CD4-positive, alpha-beta memory T cell (primary cell): ENCODE data around the gene TMBIM1. TPM values are rescaled to one million over a fixed set of nuclear protein-coding genes. Genes with fewer than 3 reads are reported as not detected.

ENCODE experiments used
- CTCF ChIA-PET: fragments of 350-600 bp; sonication (Branson Sonifier 250); formaldehyde crosslinking; loops from one replicate; lab custom pipeline; 2021; ENCODE audit warnings: inconsistent platforms; ENCODE audit not compliant: partially characterized antibody; lab: Charles Lee
- POLR2A ChIA-PET: fragments of 350-600 bp; sonication (Branson Sonifier 250); formaldehyde crosslinking; loops from one replicate; lab custom pipeline; 2021; ENCODE audit not compliant: partially characterized antibody; lab: Charles Lee
- DNase-seq, 5 donors: peaks; one replicate each; pipeline versions ENCODE4 v3.0.0 to v3.0.0-alpha.2; 2020 to 2022; ENCODE audit warnings: mixed read lengths in 1 of 5
- H3K27ac ChIP-seq: one replicate; pipeline ENCODE4 v1.7.0; 2013; ENCODE audit warnings: low read depth, low read length
- H3K27me3 ChIP-seq: 2 replicates; pipeline ENCODE4 v1.7.0; 2013; ENCODE audit warnings: mild to moderate bottlenecking, low read length, moderate library complexity; ENCODE audit not compliant: insufficient read depth
- H3K36me3 ChIP-seq: 2 replicates; pipeline ENCODE4 v1.7.0; 2013; ENCODE audit warnings: mild to moderate bottlenecking, low read length, moderate library complexity; ENCODE audit not compliant: insufficient read depth
- H3K4me1 ChIP-seq: 2 replicates; pipeline ENCODE4 v1.7.0; 2013; ENCODE audit warnings: mild to moderate bottlenecking, low read length, moderate library complexity; ENCODE audit not compliant: insufficient read depth
- H3K4me3 ChIP-seq, 2 donors: one replicate each; pipeline ENCODE4 v1.7.0; 2013; ENCODE audit warnings: low read length in 2 of 2, mild to moderate bottlenecking in 1 of 2
- H3K9me3 ChIP-seq, 2 donors: one replicate each; pipeline ENCODE4 v1.7.0; 2013; ENCODE audit warnings: low read length in 2 of 2, control low read depth in 1 of 2; ENCODE audit not compliant: control insufficient read depth in 1 of 2
- H3K27ac Mint-ChIP-seq, 7 donors: one replicate each; pipeline ENCODE4 v1.8.0; 2020 to 2021; ENCODE audit warnings: mixed read lengths in 7 of 7, mild to moderate bottlenecking in 6 of 7, inconsistent platforms in 3 of 7, moderate library complexity in 3 of 7
- H3K27me3 Mint-ChIP-seq, 2 donors: one replicate each; pipeline ENCODE4 v1.8.0; 2020 to 2021; ENCODE audit warnings: mixed read lengths in 2 of 2
- H3K36me3 Mint-ChIP-seq, 2 donors: one replicate each; pipeline ENCODE4 v1.8.0; 2020 to 2021; ENCODE audit warnings: mixed read lengths in 2 of 2, inconsistent platforms in 1 of 2, mild to moderate bottlenecking in 1 of 2
- H3K4me1 Mint-ChIP-seq, 4 donors: one replicate each; pipeline ENCODE4 v1.8.0; 2020 to 2021; ENCODE audit warnings: mixed read lengths in 4 of 4, mild to moderate bottlenecking in 1 of 4
- H3K4me3 Mint-ChIP-seq, 8 donors: one replicate each; pipeline ENCODE4 v1.8.0; 2020 to 2021; ENCODE audit warnings: mixed read lengths in 8 of 8, mild to moderate bottlenecking in 7 of 8, moderate library complexity in 6 of 8, inconsistent platforms in 3 of 8
- H3K9me3 Mint-ChIP-seq, 8 donors: one replicate each; pipeline ENCODE4 v1.8.0; 2020 to 2021; ENCODE audit warnings: mixed read lengths in 8 of 8, mild to moderate bottlenecking in 5 of 8, inconsistent platforms in 3 of 8, moderate library complexity in 1 of 8
- intact Hi-C: fragments of 100-400 bp; cut with micrococcal nuclease; formaldehyde crosslinking; loops from one replicate; pipeline ENCODE4 v1.15.1; 2023
- polyA plus RNA-seq, 2 donors: library from polyadenylated mRNA; unstranded; fragments of 300-500 nt; fragmentation: Illumina TruSeq; gene quantifications; one replicate each; pipeline ENCODE4 v1.2.3, GENCODE V29; 2021
- total RNA-seq, 2 experiments: library from RNA; stranded (reverse); gene quantifications; one replicate each; pipeline ENCODE4 v1.2.3, GENCODE V29; 2021

Gene TMBIM1
- total and polyA plus RNA-seq, 4 experiments from 2014 or later: 140 to 220 (median 160) TPM

- peak; percentile 83 to 87 (median 84) for DNase-seq
- ChIA-PET POLR2A (interaction anchor here (0.9 to 1.9 kb wide), 12 partner anchors 9 to 105 kb away, joined by 3 to 12 read pairs (median 4); partner anchors contain the start of genes CATIP and TMBIM1), CTCF (interaction anchor here (0.6 to 3.9 kb wide), 28 partner anchors 9 to 547 kb away, joined by 3 to 136 read pairs (median 4); partner anchors contain the start of genes AAMP, CATIP, CTDSP1 and PNKD)
- Histone ChIP-seq H3K4me1 (peaks cover 8% of the 10 kb centered on the region), H3K27me3 (no peaks in the 10 kb centered on the region), H3K36me3 (no peaks in the 10 kb centered on the region), H3K9me3 (no peaks in the 10 kb centered on the region), H3K27ac (no peak overlapping the region), H3K4me3 (no peak overlapping the region)
- H3K27me3 Mint-ChIP-seq: no peaks in the 10 kb centered on the region
- no peaks in the 10 kb centered on the region for H3K9me3 Mint-ChIP-seq
- peak overlapping the region; percentile 7 to 91 (median 39) for H3K27ac Mint-ChIP-seq
- H3K4me1 Mint-ChIP-seq: peaks cover 3 to 8% (median 5%) of the 10 kb centered on the region in 4 donors
- H3K36me3 Mint-ChIP-seq: no peaks in the 10 kb centered on the region
- intact Hi-C loops: loop anchor here (1.0 kb wide), 7 partner anchors 15 to 347 kb away; partner anchors contain the start of gene CATIP
- no peak overlapping the region for H3K4me3 Mint-ChIP-seq
These were observed 9.0 kb upstream of the TMBIM1 start for GRCh38 chr2:218301176-218301819.

GRCh38 chr2:218300141-218300540 lies 7.8 kb upstream of the TMBIM1 start:
- no peaks in the 10 kb centered on the region for H3K36me3 ChIP-seq
- H3K27ac Mint-ChIP-seq: peak overlapping the region in 2 of 7 donors; percentile 0 to 33
- peak overlapping the region in 1 of 8 donors; percentile 22 for H3K4me3 Mint-ChIP-seq
- H3K4me1 ChIP-seq: peaks cover 8% of the 10 kb centered on the region
- no peaks in the 10 kb centered on the region for H3K27me3 ChIP-seq
- DNase-seq: no peak
- ChIA-PET POLR2A (interaction anchor here (1.2 to 2.4 kb wide), 3 partner anchors 27 to 97 kb away, joined by 3 to 8 read pairs (median 3); partner anchors contain the start of gene CATIP), CTCF (interaction anchor here (1.1 to 20.1 kb wide), 4 partner anchors 10 to 58 kb away, joined by 3 to 446 read pairs (median 81); partner anchors contain the start of genes AAMP, CATIP and PNKD)
- no peak overlapping the region for H3K27ac ChIP-seq
- no peaks in the 10 kb centered on the region for H3K9me3 Mint-ChIP-seq
- no peak overlapping the region for H3K4me3 ChIP-seq
- H3K4me1 Mint-ChIP-seq: peaks cover 3 to 12% (median 7%) of the 10 kb centered on the region in 4 donors
- intact Hi-C loops: no loop called here
- no peaks in the 10 kb centered on the region for H3K27me3 Mint-ChIP-seq
- H3K9me3 ChIP-seq: no peaks in the 10 kb centered on the region
- no peaks in the 10 kb centered on the region for H3K36me3 Mint-ChIP-seq

GRCh38 chr2:218298314-218298875 lies 6.1 kb upstream of the TMBIM1 start:
- H3K27ac Mint-ChIP-seq: peak overlapping the region in 2 of 7 donors; percentile 12 to 56
- no peaks in the 10 kb centered on the region for H3K36me3 Mint-ChIP-seq
- POLR2A ChIA-PET: interaction anchor here (1.1 to 11.2 kb wide), 5 partner anchors 11 to 102 kb away, joined by 3 to 176 read pairs (median 6); partner anchors contain the start of genes AAMP, CATIP, CTDSP1 and PNKD
- no peaks in the 10 kb centered on the region for H3K27me3 Mint-ChIP-seq
- Histone ChIP-seq H3K4me3 (no peak overlapping the region), H3K27me3 (no peaks in the 10 kb centered on the region), H3K27ac (no peak overlapping the region), H3K9me3 (no peaks in the 10 kb centered on the region), H3K36me3 (no peaks in the 10 kb centered on the region), H3K4me1 (peaks cover 16% of the 10 kb centered on the region)
- intact Hi-C loops: no loop called here
- no peaks in the 10 kb centered on the region for H3K9me3 Mint-ChIP-seq
- DNase-seq: no peak
- CTCF ChIA-PET: interaction anchor here (0.9 to 20.1 kb wide), 10 partner anchors 8 to 168 kb away, joined by 3 to 446 read pairs (median 4); partner anchors contain the start of genes AAMP, CATIP and PNKD
- H3K4me3 Mint-ChIP-seq: no peak overlapping the region
- H3K4me1 Mint-ChIP-seq: peaks cover 10 to 28% (median 20%) of the 10 kb centered on the region in 4 donors

- H3K27me3 Mint-ChIP-seq: no peaks in the 10 kb centered on the region
- intact Hi-C loops: no loop called here
- no peak overlapping the region for H3K4me3 Mint-ChIP-seq
- Histone ChIP-seq H3K4me1 (peaks cover 25% of the 10 kb centered on the region), H3K9me3 (no peaks in the 10 kb centered on the region), H3K36me3 (no peaks in the 10 kb centered on the region), H3K4me3 (no peak overlapping the region), H3K27me3 (no peaks in the 10 kb centered on the region), H3K27ac (no peak overlapping the region)
- H3K36me3 Mint-ChIP-seq: no peaks in the 10 kb centered on the region
- H3K9me3 Mint-ChIP-seq: no peaks in the 10 kb centered on the region
- peaks cover 13 to 38% (median 25%) of the 10 kb centered on the region in 4 donors for H3K4me1 Mint-ChIP-seq
- CTCF ChIA-PET: interaction anchor here (2.0 to 20.1 kb wide), 3 partner anchors 11 to 61 kb away, joined by 21 to 446 read pairs (median 151); partner anchors contain the start of genes AAMP, CATIP and PNKD
- DNase-seq: no peak
- POLR2A ChIA-PET: interaction anchor here (0.6 to 11.2 kb wide), 4 partner anchors 11 to 71 kb away, joined by 3 to 176 read pairs (median 12); partner anchors contain the start of genes AAMP and PNKD
- no peak overlapping the region for H3K27ac Mint-ChIP-seq
These were observed 4.5 kb upstream of the TMBIM1 start for GRCh38 chr2:218296847-218297246.

GRCh38 chr2:218296200-218296599 lies 3.9 kb upstream of the TMBIM1 start:
- POLR2A ChIA-PET: interaction anchor here (2.1 to 11.2 kb wide), 3 partner anchors 11 to 71 kb away, joined by 5 to 176 read pairs (median 18); partner anchors contain the start of genes AAMP and PNKD
- H3K36me3 Mint-ChIP-seq: peaks cover 0 to 4% of the 10 kb centered on the region in 2 donors
- intact Hi-C loops: no loop called here
- Histone ChIP-seq H3K36me3 (no peaks in the 10 kb centered on the region), H3K4me1 (peaks cover 21% of the 10 kb centered on the region), H3K27me3 (no peaks in the 10 kb centered on the region), H3K4me3 (no peak overlapping the region), H3K27ac (no peak overlapping the region), H3K9me3 (no peaks in the 10 kb centered on the region)
- DNase-seq: no peak
- peaks cover 11 to 39% (median 22%) of the 10 kb centered on the region in 4 donors for H3K4me1 Mint-ChIP-seq
- H3K9me3 Mint-ChIP-seq: no peaks in the 10 kb centered on the region
- CTCF ChIA-PET: interaction anchor here (2.0 to 20.1 kb wide), 4 partner anchors 10 to 100 kb away, joined by 21 to 446 read pairs (median 94); partner anchors contain the start of genes AAMP, CATIP and PNKD
- no peak overlapping the region for H3K4me3 Mint-ChIP-seq
- H3K27me3 Mint-ChIP-seq: no peaks in the 10 kb centered on the region
- H3K27ac Mint-ChIP-seq: peak overlapping the region in 2 of 7 donors; percentile 70 to 77

GRCh38 chr2:218295029-218295428 lies 2.7 kb upstream of the TMBIM1 start:
- Mint-ChIP-seq H3K9me3 (no peaks in the 10 kb centered on the region), H3K27me3 (no peaks in the 10 kb centered on the region), H3K4me3 (peak overlapping the region in 2 of 8 donors; percentile 30 to 46), H3K36me3 (peaks cover 0 to 13% of the 10 kb centered on the region in 2 donors), H3K27ac (peak overlapping the region in 6 of 7 donors; percentile 50 to 94 (median 60)), H3K4me1 (peaks cover 17 to 48% (median 30%) of the 10 kb centered on the region in 4 donors)
- Histone ChIP-seq H3K4me3 (no peak overlapping the region), H3K27me3 (no peaks in the 10 kb centered on the region), H3K9me3 (no peaks in the 10 kb centered on the region), H3K4me1 (peaks cover 29% of the 10 kb centered on the region), H3K36me3 (no peaks in the 10 kb centered on the region), H3K27ac (no peak overlapping the region)
- POLR2A ChIA-PET: interaction anchor here (0.8 to 11.2 kb wide), 5 partner anchors 9 to 105 kb away, joined by 3 to 176 read pairs (median 11); partner anchors contain the start of genes AAMP and PNKD
- no peak for DNase-seq
- intact Hi-C loops: no loop called here
- CTCF ChIA-PET: interaction anchor here (2.0 to 20.1 kb wide), 4 partner anchors 9 to 101 kb away, joined by 21 to 446 read pairs (median 94); partner anchors contain the start of genes AAMP, CATIP and PNKD
